GM20000 (cell line): ENCODE measurements around the gene ARMH1.

Source experiments
- DNase-seq: peaks from one replicate; pipeline ENCODE4 v3.0.0; 2012; ENCODE audit warnings: low spot score
- CTCF ChIP-seq: IDR thresholded peaks from 2 replicates; pipeline ENCODE4 v1.5.1; 2012; ENCODE audit warnings: mild to moderate bottlenecking, control low read depth; ENCODE audit errors: extremely low read depth, missing control alignments

Gene ARMH1

DNA sequence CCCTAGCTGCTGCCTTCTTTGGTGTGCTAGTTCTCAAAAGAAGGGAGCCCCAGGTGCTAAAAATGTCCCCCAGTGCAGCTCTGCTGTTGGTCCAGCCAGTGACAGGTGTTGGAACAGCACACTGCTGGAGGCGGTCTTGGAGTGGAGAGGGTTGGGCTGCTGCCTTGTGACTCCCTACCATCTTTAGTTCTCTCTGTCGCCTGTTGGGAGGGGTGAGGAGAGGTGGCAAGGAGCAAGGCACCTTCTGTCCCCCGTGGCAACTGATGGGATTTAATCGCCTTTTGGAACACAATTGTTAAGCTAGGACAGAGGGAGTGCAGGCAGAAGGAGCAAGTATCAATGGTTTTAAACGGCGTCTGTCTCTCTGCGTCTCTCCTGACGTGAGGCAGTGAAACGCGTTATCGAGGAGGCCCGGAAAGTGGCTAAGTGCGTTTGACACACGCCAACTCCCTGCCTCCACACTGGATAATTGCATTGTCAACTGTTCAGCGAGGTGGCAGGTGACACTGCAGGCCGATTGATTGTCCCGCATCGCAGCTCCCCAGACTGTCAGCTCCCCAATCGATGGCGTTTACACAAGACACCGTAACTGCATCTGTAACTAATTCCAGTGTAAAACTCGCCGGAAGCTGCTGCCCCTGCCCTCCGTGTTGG is 34.2 kb upstream of the ARMH1 start:
- no peak for DNase-seq
- no peak for TF ChIP-seq CTCF

GRCh38 chr1:44641126-44642102 is 33.1 kb upstream of the ARMH1 start:
- TF ChIP-seq CTCF = no peak

DNA sequence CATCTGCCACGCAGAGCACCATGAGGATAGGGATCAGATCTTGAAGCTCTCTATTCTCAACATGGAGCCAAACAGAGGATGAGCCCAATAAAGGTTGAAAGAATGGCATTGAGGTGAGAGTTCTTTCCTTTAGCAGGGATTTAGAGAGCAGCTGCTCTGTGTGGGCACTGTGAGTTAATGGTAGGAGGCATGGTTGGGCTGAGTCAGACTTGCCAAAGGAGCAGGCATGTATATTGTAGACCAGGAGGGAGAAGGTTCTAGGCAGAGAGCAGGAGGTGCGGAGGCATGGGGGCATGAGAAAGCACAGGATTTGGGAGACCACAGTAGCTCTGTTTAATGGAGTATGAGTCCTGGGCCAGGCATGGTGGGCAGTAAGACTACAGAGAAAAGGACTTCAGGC is 32.3 kb upstream of the ARMH1 start:
- DNase-seq = no peak
- TF ChIP-seq CTCF = no peak

More at GRCh38 chr1:44641126-44642102, 33.1 kb upstream of the ARMH1 start:
- no peak for DNase-seq

DNA sequence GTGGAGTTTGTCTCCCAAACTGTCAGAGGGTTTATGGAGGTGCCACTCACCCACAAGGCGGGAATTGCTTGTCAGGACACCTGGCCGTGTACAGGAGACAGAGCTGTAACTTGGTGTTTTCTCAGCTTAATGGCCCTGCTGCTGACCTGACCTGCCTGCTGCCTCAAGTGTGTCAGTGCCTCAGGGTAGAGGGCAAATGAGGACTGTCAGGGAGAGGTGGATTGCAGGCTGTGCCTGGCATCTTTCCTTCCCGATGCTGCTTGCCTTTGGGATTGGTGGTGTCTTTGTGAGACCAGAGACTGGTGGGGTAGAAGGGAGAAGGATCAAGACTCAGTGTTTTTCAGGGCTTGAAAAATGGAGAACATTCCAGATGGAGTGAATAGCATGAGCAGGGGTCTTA is 31.6 kb upstream of the ARMH1 start:
- no peak for DNase-seq
- TF ChIP-seq CTCF = no peak

DNA sequence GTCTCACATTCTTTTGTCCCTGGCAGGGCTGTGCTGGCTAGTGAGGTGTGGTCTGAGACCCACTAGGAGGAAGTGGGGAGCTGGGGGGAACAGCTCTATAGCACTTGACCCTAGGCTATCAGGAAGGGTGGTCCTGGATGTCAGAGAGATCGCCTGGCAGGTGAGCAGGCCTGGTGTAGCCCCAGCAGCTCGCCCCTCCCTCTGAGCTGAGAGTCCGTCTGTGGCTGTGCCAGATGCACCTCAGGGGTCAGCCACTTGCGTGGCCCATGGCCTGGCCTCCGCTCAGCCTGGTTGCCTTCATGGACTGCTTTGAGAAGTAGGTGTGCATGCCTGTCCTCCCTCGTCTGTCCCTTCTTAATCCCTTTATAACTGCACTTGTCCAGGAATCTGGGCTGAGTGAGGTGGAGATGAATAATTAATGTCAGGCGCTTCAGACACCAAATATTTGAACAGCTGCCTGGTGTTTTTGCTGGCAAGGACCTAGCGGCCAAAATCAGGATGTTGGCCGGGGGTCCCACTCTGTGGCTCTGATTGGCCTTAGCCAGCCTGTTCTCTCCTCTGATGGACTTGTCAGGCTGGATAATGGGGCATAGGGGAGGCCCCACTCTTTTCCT is 30.7 kb upstream of the ARMH1 start:
- DNase-seq = no peak
- no peak for TF ChIP-seq CTCF

DNA sequence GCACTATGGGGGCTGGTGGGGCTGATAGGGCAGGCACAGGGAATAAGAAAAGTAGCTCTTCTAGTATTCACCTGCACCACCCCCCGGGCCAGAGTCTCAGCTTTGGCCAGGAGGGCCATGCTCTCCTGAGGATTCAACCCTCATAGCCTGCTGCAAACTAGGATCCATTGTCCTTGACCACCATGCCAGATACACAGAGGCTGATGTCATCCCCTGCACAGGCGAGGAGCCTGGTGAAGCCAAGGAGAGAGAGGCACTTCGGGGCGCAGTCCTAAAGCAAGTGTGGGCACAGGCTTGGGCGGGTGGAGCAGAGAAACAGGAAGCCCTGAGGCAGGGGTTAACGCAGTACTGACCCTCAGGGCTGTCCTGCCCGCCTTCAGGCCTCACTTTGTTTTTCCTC is 29.7 kb upstream of the ARMH1 start:
- no peak for DNase-seq
- TF ChIP-seq CTCF = no peak

- TF ChIP-seq CTCF = no peak
- no peak for DNase-seq
These were observed 28.9 kb upstream of the ARMH1 start for GRCh38 chr1:44645476-44646244.
